Activated CD8-positive, alpha-beta memory T cell treated with anti-CD3 and anti-CD28 coated beads for 4 hours (primary cell): ENCODE results near the gene RHBDL1.

Experiments
- DNase-seq, 2 donors: peaks; one replicate each; pipeline ENCODE4 v3.0.0-alpha.2; 2020; ENCODE audit warnings: low read depth in 2 of 2

Gene RHBDL1

DNA sequence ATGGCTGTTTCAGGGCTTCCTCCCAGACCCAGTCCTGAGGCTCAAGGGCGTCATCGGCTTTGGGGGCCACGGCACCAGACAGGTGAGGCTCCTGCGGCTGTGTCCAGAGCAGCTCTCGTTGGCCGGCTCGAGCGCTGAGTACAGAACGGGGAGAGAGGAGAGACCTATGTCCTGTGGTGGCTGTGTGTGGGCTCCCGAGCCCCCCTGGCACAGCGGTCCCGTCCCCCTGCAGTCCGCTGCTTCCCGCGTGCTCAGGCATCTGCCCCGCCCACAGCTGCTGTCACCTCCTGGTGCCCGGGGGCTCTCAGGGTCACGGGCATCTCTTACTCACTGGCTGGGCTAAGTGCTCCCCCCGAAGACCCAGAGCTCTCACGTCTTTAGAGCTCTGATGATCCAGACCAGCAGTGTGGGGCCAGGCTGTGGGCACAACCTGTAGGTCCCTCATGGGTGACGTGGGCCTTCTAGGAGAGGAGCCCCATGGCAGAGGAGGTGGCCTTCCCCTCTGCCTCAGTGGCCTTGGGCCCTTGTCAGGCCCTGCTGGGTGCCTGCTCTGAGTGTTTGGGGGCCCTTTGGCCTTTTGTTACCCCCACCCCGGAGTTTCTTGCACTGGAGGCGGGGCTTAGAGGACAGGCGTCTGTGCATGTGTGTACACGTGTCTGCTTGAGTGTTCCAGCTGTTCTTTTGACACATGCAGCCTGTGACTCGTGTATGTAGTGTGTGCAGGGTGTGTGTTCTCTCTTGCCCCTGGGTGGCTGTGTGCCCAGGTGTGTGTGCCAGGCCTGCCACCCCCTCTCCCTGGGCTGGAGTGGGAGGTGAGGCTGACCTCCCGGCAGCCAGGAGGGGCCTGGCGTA is 22.8 kb upstream of the RHBDL1 start:
- no peak for DNase-seq

DNA sequence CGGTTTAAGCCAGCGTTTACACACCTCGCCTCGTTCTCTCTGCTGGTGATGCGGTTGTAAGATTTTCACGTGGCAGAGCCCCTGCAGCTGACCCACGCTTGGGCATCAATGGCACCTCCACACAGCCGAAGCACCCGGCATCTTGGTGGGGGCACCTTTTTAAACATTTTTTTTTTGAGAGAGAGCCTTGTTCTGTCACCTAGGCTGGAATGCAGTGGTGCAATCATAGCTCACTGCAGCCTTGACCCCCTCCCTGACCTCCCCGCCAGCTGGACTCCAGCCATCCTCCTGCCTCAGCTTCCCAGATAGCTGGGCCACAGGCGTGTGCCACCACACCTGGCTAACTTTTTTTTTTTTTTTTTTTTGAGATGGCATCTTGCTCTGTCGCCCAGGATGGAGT is 21.4 kb upstream of the RHBDL1 start:
- DNase-seq, result no peak

DNA sequence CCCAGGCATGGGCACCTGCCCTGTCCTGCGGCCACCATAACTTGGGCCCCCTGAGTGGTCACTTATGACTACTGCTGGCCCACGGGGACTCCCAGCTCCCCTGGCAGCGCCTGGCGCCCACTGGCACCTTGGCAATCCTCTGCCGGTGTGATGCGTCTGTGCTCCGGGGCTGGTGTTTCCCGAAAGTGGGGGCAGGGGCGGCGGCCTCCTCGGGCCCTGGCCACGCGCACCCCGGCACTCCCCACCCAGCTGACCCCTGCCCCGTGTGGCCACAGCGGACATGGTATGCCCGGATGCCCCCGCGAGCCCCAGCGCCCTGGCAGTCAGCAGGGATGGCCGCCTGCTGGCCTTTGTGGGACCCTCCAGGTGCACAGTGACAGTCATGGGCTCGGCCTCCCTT is 18.0 kb upstream of the RHBDL1 start:
- no peak for DNase-seq

DNA sequence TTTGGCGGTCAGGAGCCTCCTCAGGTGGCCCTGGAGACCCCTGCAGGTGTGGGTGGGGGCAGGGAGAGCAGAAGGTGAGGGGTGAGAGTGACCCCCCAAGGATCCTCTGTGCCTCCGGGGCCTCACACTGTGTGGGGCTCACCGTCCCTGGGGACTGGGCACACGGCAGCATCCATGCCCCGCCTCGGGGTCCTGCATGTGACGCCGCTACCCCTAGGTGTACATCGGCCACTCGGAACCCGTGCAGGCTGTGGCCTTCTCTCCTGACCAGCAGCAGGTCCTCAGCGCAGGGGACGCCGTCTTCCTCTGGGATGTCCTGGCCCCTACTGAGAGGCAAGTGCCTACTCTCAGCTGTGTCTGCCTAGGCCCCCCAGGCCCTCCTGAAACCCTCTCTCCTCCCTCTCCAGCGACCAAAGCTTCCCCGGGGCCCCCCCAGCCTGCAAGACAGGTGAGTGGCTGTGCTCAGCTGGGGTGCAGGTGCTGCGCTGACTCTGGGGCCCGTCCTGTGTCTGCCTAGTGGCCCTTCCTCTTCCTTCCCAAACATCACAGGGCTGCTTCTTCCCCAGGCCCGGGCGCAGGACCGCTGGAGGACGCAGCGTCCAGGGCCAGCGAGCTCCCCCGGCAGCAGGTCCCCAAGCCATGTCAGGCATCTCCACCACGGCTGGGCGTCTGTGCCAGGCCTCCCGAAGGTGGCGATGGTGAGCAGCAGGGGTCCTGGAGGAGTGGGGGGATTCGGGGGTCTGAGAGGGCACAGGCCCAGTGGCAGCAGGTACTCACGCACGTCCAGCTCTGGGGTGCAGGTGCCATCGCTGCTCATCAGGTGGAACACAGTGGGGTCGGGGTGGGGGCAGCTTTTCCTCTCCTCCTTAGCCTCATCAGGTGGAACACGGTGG is 16.5 kb upstream of the RHBDL1 start:
- no peak for DNase-seq

DNA sequence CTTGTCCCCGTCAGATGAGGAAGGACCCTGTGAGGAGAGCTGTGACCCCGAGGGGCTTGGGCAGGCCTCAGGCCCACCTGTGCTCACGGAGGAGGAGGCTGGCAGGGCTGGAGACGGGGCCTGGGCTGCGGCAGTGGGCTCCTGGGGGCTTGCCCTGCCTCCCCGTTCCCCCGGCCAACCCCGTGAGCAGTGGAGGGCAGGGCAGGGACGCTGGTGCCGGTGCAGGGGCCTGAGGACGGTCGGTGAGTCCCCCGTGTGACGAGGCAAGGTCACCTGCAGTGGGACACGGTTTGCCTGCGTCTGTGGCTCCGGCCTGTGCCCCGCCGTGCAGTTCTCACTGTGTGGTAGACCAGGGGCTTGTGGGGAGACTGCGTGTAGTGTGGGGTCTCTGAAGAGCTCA is 15.9 kb upstream of the RHBDL1 start:
- no peak for DNase-seq

DNA sequence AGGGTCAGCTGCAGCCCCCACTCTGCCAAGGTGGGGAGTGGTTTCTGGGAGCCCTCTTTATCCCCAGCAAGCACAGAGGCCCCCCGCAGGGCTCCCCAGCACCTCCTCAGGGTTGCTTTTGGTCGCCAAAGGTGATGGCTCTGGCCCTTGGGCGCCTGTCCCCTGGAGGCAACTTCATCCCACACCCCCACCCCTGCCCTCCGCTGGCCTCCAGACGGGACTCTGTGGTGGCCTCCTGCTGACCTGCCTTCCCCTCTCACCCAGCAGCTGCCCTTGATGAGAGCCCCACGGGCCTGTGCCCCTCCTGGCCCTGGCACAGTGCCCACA is 15.4 kb upstream of the RHBDL1 start:
- DNase-seq, result no peak

DNA sequence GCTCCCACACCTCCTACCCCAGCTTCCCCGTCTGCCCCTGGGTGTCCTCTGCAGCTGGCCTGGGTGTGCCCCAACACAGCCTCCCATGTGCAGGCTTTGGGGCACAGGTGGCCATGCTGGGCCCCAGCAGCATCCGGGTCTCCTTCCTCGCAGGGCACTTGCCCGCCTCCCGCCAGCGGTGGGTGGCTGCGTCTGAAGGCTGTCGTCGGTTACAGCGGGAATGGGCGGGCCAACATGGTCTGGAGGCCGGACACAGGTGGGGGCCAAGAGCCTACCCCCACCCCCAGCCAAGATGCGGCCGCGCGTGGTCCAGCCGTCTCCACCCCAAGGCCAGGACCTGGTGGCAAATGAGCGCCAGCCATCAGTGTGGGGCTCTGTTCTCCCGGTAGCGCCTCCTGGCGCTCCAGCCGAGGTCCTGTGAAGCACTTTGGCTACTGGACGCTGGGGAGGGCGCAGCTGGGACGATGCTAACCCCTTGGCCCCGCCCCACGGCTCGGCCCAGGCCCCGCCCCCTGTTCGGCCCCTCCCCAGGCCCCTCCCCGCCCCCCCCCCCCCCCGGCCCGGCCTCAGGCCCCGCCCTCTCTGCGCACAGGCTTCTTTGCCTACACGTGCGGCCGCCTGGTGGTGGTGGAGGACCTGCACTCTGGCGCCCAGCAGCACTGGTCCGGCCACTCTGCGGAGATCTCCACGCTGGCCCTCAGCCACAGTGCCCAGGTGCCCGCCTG is 14.8 kb upstream of the RHBDL1 start:
- peak in 1 of 2 donors; percentile 34 for DNase-seq

DNA sequence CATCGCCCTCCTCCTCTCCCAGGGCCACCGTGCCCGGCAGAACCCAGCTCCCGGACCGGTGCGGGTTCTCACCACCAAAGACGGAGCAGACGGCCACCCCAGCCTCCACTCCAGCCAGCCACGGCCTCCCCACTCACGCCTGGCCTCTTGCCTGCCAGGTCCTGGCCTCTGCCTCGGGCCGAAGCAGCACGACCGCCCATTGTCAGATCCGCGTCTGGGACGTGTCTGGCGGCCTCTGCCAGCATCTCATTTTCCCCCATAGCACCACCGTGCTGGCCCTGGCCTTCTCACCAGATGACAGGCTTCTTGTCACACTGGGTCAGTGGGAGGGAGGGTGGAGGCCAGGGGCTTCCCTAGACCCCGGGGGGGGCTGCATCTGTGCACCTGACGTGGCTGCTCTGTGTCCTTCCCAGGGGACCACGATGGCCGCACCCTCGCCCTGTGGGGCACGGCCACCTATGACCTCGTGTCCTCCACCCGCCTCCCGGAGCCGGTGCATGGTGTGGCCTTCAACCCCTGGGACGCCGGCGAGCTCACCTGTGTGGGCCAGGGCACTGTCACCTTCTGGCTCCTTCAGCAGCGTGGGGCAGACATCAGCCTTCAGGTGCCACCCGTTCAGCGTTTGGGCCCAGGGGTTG is 14.2 kb upstream of the RHBDL1 start:
- no peak for DNase-seq

DNA sequence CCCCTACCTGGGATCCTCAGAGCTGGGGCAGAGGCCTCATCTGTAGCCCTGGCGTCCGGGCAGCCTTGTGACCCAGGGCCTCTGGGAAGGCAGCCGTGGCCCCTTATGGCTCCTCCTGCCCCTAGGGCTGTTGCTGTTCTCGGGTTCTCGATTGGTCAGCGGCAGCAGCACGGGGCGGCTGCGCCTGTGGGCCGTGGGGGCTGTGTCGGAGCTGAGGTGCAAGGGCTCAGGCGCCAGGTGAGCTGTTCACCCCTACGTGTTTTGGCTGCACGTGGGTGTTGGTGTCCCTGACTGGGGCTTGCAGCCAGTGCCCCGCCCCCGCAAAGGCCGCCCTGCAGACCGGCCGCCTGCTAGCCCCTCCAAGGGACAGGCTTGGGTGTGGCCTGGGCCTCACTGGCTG is 13.4 kb upstream of the RHBDL1 start:
- DNase-seq, result no peak

DNA sequence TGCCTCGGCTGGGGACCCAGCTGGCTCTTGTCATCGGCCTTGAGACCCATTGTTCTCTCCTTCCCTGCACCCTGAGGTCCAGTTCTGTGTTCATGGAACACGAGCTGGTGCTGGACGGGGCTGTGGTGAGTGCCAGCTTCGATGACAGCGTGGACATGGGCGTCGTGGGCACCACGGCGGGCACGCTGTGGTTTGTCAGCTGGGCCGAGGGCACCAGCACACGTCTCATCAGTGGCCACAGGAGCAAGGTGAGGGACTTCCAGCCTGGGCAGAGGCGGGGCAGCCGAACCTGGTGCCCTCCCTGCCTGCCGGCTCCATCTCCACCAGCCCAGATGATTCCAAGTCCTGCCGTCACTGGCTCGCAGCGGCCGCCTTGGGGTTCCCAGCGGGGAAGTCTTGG is 12.9 kb upstream of the RHBDL1 start:
- no peak for DNase-seq

DNA sequence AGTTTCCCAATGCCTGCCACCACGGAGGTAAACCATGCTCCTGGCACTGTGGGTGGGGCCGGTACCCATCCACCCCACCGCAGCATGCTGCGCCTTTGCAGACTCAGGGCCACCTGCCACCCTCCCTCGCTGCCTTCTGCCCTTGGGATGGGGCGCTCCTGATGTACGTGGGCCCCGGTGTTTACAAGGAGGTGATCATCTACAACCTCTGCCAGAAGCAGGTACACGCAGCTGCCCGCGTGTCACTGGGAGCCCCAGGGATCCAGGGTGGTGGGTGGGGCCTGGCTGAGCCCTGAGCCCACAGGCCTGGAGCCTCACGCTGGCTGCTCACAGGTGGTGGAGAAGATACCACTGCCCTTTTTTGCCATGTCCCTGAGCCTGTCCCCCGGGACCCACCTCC is 8.9 kb upstream of the RHBDL1 start:
- DNase-seq, result no peak

DNA sequence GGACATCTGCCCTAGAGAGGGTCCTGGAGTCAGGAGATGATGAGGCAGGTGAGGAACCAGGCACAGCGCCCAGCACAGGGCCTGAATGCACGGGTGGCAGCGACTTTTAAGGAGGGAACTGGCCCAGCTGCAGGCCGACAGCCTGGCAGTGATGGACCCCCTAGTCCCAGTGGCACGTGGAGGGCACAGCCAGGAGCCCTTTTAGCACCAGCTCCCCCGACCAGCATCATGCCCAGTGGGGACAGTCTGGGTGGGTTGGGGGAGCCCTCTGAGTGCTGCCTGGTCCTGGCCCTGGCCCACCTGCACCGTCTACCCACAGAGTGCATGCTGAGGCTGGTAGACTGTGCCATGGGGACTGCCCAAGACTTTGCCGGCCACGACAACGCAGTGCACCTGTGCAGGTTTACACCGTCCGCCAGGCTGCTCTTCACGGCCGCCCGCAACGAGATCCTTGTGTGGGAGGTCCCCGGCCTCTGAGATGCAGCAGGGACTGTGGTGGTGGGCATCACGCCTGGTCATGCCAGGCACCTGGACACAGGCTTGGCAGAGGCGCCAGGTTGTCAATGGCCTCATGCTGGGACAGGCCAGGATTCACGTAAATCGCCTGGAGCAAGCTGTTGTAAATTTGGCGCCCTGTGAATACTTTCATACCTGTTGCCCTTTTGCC is 8.2 kb upstream of the RHBDL1 start:
- DNase-seq, result no peak

DNA sequence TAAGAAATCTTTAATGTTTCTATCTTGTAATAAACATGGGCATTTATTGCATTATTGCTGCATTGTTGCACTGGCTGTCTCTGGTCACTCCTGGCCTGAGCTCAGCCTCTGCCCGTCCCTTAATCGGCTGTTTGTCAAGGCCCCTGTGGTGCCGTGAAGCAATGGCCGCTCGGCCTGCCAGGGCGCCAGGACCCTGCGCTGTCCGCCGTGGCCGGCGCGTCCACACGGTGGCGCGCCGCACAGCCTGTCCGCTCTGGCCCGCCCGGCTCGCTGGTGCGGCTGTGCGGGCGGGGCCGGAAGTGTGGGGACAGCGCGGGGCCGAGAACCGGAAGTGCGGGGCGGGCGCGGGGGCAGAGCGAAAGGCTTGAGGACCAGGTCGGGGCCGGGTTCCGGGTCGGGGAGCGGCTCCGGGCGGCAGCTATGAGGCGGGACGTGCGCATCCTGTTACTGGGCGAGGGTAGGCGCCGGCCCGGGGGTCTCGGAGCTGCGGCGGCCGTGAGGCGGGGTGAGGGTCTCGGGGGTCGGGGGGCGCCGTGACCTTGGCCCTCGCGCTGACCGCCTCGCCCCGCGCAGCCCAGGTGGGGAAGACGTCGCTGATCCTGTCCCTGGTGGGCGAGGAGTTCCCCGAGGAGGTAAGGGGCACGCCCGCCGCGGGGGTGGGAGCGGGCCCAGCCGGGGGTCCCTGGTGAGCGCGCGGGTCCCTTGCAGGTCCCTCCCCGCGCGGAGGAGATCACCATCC is 7.5 kb upstream of the RHBDL1 start, which contains the start of gene RHOT2:
RHOT2 (plus strand) TSS at position 353 of the 739 bp plus-strand sequence; CDS start at position 421, 68 bp downstream.
- peak; percentile 77 to 86 for DNase-seq

DNA sequence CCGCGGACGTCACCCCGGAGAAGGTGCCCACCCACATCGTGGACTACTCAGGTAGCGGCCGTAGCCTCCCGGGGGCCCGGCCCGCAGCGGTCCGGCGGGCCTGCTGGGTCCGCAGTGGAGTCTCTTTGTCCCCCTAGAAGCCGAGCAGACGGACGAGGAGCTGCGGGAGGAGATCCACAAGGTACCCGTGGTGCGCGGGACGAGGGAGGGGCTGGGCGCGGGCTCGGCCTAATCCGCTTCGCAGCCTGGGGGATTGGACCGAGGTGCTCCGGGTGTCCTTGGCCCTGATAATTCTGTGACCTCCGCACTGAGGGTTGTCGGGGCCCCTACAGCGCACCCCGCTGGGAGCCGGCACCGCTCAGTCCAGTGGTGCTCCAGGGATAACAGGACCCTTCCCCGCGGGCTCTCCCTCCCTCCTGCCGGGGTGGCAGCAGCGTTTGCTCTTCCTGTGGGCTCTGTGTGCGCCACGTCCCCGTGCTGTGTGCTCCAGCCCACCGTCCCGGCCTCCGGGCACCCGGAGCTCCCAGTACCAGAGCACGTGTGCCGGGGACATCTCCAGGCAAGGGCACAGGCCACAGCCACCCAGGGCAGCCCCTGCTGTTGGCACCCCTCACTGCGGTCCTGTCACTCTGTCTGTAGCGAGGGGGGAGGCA is 6.8 kb upstream of the RHBDL1 start:
- no peak for DNase-seq

DNA sequence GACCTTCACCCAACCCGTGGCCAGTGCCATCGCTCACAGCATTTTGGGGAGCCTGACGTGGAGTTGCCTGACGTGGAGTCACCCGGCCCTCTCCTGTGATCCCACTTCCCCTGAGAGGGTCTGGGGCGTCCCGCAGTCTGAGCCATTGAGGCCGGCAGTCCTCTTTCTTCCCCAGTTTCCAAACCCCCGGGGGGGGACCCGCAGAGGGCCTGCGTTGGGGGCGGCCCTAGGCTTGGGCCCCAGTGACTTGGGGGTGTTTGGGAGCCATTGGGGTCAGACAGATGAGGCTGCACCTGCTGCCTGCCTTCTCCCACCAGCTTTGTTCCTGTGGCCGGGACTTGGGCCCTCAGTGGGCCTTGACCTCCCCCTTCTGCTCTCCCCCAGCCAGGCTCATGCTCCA is 5.8 kb upstream of the RHBDL1 start:
- no peak for DNase-seq

DNA sequence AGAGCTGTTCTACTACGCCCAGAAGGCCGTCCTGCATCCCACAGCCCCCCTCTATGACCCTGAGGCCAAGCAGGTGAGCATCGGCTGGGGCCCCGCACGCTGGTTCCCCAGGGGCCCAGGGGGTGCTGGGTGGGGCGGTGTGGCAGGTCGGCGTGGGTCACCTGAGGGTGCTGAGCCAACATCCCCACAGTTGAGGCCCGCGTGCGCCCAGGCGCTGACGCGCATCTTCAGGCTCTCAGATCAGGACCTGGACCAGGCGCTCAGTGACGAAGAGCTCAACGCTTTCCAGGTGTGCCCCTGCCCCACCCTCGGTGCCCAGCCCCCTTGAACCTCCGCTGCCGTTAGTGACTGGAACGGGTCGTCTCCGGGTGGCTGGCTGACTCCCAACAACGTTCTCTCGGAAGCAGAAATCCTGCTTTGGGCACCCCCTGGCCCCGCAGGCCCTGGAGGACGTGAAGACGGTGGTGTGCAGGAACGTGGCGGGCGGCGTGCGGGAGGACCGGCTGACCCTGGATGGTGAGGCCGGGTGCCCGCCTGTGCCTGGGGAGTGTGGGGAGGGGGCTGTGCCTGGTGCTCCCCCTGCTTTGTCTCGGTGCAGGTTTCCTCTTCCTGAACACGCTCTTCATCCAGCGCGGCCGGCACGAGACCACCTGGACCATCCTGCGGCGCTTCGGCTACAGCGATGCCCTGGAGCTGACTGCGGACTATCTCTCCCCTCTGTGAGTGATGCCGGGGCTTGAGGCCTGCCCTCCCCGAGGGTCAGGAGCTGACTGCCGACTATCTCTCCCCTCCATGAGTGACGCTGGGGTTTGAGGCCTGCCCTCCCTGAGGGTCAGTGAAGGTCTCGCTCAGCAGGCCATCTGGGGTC is 4.8 kb upstream of the RHBDL1 start:
- no peak for DNase-seq

DNA sequence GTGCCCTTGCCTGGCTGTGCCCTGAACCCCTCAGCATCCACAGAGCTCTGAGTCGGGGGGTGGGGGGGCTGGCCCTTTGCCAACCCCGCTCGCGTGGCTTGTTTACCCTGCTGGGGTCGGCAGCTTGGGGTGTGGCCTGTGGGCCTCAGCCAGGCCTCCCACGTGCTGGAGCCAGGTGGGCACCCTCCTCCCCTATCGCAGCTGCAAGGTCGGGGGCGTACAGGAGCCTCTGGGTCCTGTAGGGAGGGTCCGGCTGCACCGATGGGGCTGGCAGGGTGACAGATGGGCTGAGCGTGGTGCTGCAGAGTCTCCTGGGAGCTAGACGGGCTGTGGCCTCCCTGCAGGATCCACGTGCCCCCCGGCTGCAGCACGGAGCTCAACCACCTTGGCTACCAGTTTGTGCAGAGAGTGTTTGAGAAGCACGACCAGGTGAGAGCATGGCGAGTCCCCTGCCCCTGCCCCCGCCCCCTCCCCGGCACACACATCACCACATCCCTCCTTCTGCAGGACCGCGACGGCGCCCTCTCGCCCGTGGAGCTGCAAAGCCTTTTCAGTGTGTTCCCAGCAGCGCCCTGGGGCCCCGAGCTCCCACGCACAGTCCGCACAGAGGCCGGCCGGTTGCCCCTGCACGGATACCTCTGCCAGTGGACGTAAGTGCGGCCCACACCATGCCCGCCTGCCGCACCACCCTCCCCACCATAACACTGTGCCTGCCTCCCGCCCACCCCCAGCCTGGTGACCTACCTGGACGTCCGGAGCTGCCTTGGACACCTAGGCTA is 3.9 kb upstream of the RHBDL1 start:
- DNase-seq, result no peak

DNA sequence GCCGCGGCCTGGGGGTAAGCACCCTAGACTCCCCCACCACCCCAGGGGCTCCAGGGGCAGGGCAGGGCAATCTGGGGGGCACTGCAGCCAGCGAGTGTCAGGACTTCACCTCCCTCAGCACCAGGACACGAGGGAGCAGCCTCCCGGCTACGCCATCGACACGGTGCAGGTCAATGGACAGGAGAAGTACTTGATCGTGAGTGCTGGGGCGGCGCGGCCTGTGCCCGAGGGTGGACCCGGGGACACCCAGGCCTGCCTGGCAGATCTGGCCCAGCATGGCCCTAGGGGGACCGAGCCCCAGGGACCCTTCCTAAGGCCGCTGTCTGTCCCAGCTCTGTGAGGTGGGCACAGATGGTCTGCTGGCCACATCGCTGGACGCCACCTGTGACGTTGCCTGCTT is 3.1 kb upstream of the RHBDL1 start:
- no peak for DNase-seq
